Left ventricle myocardium inferior (tissue), 1 donor: ENCODE measurements around the gene ANTXR1. TPM values are rescaled to one million over a fixed set of nuclear protein-coding genes. Genes with fewer than 3 reads are reported as not detected.
A peak's percentile ranks its signal among the peaks of the same experiment; 100 is the strongest.

Experiments
- DNase-seq: peaks from one replicate; pipeline ENCODE4 v3.0.0-alpha.2; 2020
- H3K27ac ChIP-seq: fragments of 200-600 bp; replicated peaks from 2 replicates; pipeline ENCODE4 v1.8.0; 2021
- H3K27me3 ChIP-seq: fragments of 200-600 bp; 2 replicates; pipeline ENCODE4 v1.8.0; 2021; ENCODE audit warnings: low read depth
- H3K36me3 ChIP-seq: fragments of 200-600 bp; 2 replicates; pipeline ENCODE4 v1.8.0; 2021
- H3K4me1 ChIP-seq: fragments of 200-600 bp; 2 replicates; pipeline ENCODE4 v1.8.0; 2021
- H3K4me3 ChIP-seq: fragments of 200-600 bp; 2 replicates; pipeline ENCODE4 v1.8.0; 2021; ENCODE audit warnings: mild to moderate bottlenecking, moderate library complexity
- H3K9me3 ChIP-seq: fragments of 200-600 bp; replicated peaks from 2 replicates; pipeline ENCODE4 v1.8.0; 2021
- intact Hi-C: fragments of 100-400 bp; cut with micrococcal nuclease; formaldehyde crosslinking; loops from one replicate; pipeline ENCODE4 v1.11.0; 2022
- total RNA-seq: library from RNA; stranded (reverse); fragmentation: NEBNext Ultra II Directional; extraction: Animal tissue kit (Norgen Biotek cat#: 25700); gene quantifications from one replicate; pipeline ENCODE4 v1.2.1, GENCODE V29; 2021
- TF ChIP-seq, protein P1 (sequence below): fragments of 200-600 bp; IDR thresholded peaks from 2 replicates; pipeline ENCODE4 v1.8.0; 2021; ENCODE audit warnings: antibody characterized with exemption, mild to moderate bottlenecking, borderline replicate concordance
- donor health status: DM: no; HTN: yes; CAD: no; lungs with severe emphysema.

The ANTXR1 gene
- total RNA-seq, 1 donor from 2014 or later = 23.3 TPM

DNA sequence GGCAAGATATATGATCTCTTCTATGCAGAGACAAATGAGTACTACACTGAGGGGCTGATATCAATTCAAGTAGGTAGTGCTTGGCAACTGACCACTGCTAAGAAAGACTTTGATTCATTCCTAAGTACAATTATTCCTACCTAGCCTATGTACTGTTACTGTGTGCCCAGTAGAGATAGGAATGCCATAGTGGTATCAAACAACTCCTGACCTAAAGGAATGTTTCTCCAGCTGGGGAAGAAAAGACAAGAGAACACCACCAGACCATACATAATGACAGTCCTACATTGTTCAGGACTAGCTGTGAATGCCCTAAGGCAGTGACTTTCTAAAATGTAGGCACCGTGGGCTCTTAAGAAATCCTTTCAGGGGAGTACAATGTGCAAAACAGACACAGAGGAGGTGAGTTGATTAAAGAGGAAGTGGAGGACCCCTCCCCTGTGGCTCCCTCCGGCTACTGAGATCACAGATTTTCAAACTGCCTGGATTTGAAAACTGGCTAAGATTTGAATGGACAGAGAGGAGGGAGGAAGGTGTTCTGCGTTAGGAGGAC lies 89.1 kb downstream of the ANTXR1 start:
- no peaks in the 10 kb centered on the region for H3K9me3 ChIP-seq
- no peak for DNase-seq
- no peak overlapping the region for H3K27ac ChIP-seq
- H3K4me1 ChIP-seq = peaks cover 26% of the 10 kb centered on the region
- TF ChIP-seq, protein P1, sequence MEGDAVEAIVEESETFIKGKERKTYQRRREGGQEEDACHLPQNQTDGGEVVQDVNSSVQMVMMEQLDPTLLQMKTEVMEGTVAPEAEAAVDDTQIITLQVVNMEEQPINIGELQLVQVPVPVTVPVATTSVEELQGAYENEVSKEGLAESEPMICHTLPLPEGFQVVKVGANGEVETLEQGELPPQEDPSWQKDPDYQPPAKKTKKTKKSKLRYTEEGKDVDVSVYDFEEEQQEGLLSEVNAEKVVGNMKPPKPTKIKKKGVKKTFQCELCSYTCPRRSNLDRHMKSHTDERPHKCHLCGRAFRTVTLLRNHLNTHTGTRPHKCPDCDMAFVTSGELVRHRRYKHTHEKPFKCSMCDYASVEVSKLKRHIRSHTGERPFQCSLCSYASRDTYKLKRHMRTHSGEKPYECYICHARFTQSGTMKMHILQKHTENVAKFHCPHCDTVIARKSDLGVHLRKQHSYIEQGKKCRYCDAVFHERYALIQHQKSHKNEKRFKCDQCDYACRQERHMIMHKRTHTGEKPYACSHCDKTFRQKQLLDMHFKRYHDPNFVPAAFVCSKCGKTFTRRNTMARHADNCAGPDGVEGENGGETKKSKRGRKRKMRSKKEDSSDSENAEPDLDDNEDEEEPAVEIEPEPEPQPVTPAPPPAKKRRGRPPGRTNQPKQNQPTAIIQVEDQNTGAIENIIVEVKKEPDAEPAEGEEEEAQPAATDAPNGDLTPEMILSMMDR = no peak
- H3K27me3 ChIP-seq = no peaks in the 10 kb centered on the region
- H3K4me3 ChIP-seq = no peak overlapping the region
- intact Hi-C loops = no loop called here
- H3K36me3 ChIP-seq = no peaks in the 10 kb centered on the region

DNA sequence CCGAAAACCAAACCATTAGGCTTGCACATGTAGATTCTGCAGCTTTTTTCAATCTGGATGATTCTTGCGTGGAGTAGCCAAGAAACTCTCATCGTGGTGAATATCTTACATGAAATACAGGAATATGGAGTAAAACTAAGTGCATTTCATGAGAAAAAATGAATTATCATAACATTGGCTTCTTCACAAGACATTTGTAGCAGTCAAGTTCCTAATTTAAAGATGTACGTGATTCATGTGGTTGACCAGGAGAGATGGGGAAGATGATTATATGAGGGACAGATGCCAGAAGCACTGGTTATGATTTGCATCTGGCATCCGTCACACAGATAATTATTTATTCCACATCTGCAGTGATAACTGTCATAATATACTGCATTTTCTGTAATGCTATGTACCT lies 90.4 kb downstream of the ANTXR1 start:
- DNase-seq = no peak
- Histone ChIP-seq H3K4me3 (no peak overlapping the region), H3K27me3 (no peaks in the 10 kb centered on the region), H3K27ac (no peak overlapping the region), H3K36me3 (no peaks in the 10 kb centered on the region), H3K9me3 (no peaks in the 10 kb centered on the region), H3K4me1 (peaks cover 13% of the 10 kb centered on the region)
- intact Hi-C loops = no loop called here
- TF ChIP-seq, protein P1 = no peak

DNA sequence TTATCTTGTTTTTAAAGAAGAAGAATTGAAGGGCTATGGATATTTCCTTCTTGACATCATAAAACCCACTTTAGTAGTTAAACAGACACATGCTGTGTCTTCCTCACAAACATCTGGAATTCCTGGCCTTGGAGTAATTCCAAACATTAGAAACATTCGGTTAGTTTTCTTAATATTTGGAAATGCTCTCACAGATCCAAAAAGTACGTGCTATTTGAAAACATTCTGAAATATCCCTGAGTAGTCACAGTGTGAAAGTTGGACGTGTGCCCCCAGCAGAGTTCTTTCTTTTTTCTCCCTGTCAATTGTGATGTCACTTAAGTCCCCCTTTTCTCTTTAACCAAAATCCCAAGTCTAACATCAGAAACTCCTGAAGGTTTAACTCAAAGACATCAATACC lies 91.3 kb downstream of the ANTXR1 start:
- TF ChIP-seq, protein P1 = no peak
- H3K9me3 ChIP-seq = no peaks in the 10 kb centered on the region
- no peaks in the 10 kb centered on the region for H3K36me3 ChIP-seq
- peaks cover 12% of the 10 kb centered on the region for H3K4me1 ChIP-seq
- intact Hi-C loops = no loop called here
- no peak for DNase-seq
- peak overlapping the region; percentile 47 for H3K27ac ChIP-seq
- no peak overlapping the region for H3K4me3 ChIP-seq
- no peaks in the 10 kb centered on the region for H3K27me3 ChIP-seq

DNA sequence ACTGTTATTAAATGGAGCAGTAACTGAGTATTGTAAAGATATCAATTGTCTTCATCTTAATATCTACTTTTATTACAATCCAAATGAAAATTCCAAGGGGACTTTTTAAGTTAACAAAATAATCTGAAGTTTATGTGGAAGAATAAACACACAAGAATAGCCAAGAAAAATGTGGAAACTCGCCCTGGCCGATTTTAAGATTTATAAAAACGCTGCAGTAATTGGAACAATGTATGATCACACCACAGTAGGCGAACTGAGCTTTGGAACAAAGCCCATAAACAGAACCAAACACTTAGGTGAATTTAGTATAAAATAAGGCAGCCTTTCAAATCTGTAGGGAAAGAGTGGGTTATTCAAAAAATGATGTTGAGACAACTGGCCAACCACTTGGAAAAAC lies 96.3 kb downstream of the ANTXR1 start:
- intact Hi-C loops = no loop called here
- no peaks in the 10 kb centered on the region for H3K36me3 ChIP-seq
- no peak overlapping the region for H3K27ac ChIP-seq
- DNase-seq = no peak
- no peaks in the 10 kb centered on the region for H3K9me3 ChIP-seq
- no peak overlapping the region for H3K4me3 ChIP-seq
- H3K4me1 ChIP-seq = no peaks in the 10 kb centered on the region
- TF ChIP-seq, protein P1 = no peak
- H3K27me3 ChIP-seq = no peaks in the 10 kb centered on the region

DNA sequence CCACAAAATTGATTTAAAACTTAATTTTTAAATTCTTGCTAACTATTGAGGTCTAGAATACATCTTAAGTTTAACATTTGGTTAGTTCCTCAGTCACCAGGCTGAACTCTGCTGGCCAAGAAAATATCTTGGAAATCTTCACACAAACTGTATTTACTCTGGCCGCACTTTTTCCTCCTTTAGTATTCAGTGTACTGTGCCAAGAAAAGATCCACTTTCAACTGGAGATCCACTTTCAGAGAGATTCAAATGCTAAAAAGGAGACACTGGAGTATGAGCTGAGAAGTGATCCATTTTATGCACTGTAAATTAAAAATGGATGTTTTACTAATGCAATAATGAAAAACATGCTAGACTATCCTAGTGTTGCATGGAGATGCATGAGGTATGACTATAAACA lies 98.1 kb downstream of the ANTXR1 start:
- TF ChIP-seq, protein P1 = no peak
- Histone ChIP-seq H3K4me3 (no peak overlapping the region), H3K36me3 (no peaks in the 10 kb centered on the region), H3K9me3 (no peaks in the 10 kb centered on the region), H3K4me1 (peaks cover 2% of the 10 kb centered on the region), H3K27me3 (no peaks in the 10 kb centered on the region), H3K27ac (no peak overlapping the region)
- intact Hi-C loops = no loop called here
- DNase-seq = no peak

DNA sequence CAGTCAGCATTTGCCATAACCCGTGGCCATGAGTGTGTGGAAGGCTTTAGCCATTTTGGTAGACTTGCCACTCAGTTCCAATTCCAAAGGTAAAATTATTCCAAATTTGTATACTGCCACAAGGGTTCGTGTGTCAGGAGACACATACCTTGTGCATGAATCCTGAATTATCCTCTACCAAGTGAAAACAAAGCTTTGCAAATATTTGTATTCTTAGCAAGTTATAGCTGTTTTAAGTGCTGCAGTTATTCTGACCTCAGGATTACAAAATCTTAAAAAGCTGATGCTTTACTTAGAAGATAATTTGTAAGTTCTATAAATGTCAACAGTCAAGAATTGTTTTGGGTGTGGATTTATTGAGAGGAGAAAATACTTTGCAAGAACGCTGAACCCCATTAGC lies 100.6 kb downstream of the ANTXR1 start:
- H3K4me1 ChIP-seq = peaks cover 15% of the 10 kb centered on the region
- no peak overlapping the region for H3K4me3 ChIP-seq
- intact Hi-C loops = no loop called here
- no peaks in the 10 kb centered on the region for H3K27me3 ChIP-seq
- no peak overlapping the region for H3K27ac ChIP-seq
- no peaks in the 10 kb centered on the region for H3K36me3 ChIP-seq
- TF ChIP-seq, protein P1 = no peak
- no peak for DNase-seq
- H3K9me3 ChIP-seq = no peaks in the 10 kb centered on the region
